A549 treated with dexamethasone at 1 μM for 4 hours (cell line): ENCODE data around the gene ZNF587B. TPM values are rescaled to one million over a fixed set of nuclear protein-coding genes. Genes with fewer than 3 reads are reported as not detected.

Source experiments
- total RNA-seq: library from RNA; stranded (reverse); fragments of 200-300 nt; extraction: Qiagen RNA extraction; gene quantifications from 5 replicates; pipeline ENCODE4 v1.2.3, GENCODE V29; 2022

Gene ZNF587B
- 7.1 to 11.0 TPM (median 9.1 TPM) in 5 replicates for total RNA-seq

GRCh38 chr19:57830071-57830602, at the start of gene ZNF587B:
Gene ZNF587B, plus strand, starts transcription at chr19:57830299. Its CDS starts 230 bp downstream, at chr19:57830529.

GRCh38 chr19:57814505-57815246, 15.4 kb upstream of the ZNF587B start, which contains the start of gene ZNF552:
Gene ZNF552, minus strand, starts transcription at chr19:57814913. Its CDS starts 170 bp downstream, at chr19:57814743.

GRCh38 chr19:57849666-57850473, 19.8 kb downstream of the ZNF587B start, which contains the start of gene ZNF587:
Gene ZNF587, plus strand, starts transcription at chr19:57849859. Its CDS starts 180 bp downstream, at chr19:57850039.

GRCh38 chr19:57888560-57889231, 58.6 kb downstream of the ZNF587B start, which contains the start of gene ZNF814:
Gene ZNF814, minus strand, starts transcription at chr19:57889037. Its CDS starts 235 bp downstream, at chr19:57888802.

Other genes with a start within 250 kb of the ZNF587B start
- gene ZIK1, start 246.2 kb upstream of the ZNF587B start, total RNA-seq = 0.03 to 0.08 TPM in 2 of 5 replicates, not detected in the others
- gene ZNF530, start 230.4 kb upstream of the ZNF587B start, total RNA-seq = 4.3 to 5.1 TPM (median 4.6 TPM) in 5 replicates
- 7.3 to 9.0 TPM (median 8.1 TPM) in 5 replicates for gene ZNF134, start 216.1 kb upstream of the ZNF587B start, total RNA-seq
- gene ZNF211, start 197.1 kb upstream of the ZNF587B start, total RNA-seq = 6.3 to 6.9 TPM (median 6.8 TPM) in 5 replicates
- not detected in 5 replicates for gene ZSCAN4, start 161.4 kb upstream of the ZNF587B start, total RNA-seq
- 4.4 to 6.4 TPM (median 5.4 TPM) in 5 replicates for gene ZNF551, start 148.3 kb upstream of the ZNF587B start, total RNA-seq
- gene ZNF154, start 121.1 kb upstream of the ZNF587B start, total RNA-seq = not detected in 5 replicates
- gene ZNF671, start 102.7 kb upstream of the ZNF587B start, total RNA-seq = 0.88 to 1.1 TPM (median 1.1 TPM) in 5 replicates
- gene ZNF776, start 83.5 kb upstream of the ZNF587B start, total RNA-seq = 5.5 to 6.9 TPM (median 5.6 TPM) in 5 replicates
- 5.6 to 7.2 TPM (median 6.4 TPM) in 5 replicates for gene ZNF586, start 60.6 kb upstream of the ZNF587B start, total RNA-seq
- gene ZNF552, start 15.4 kb upstream of the ZNF587B start, total RNA-seq = 4.9 to 6.3 TPM (median 5.2 TPM) in 5 replicates
- 4.2 to 8.9 TPM (median 7.5 TPM) in 5 replicates for gene ZNF587, start 19.6 kb downstream of the ZNF587B start, total RNA-seq
- gene ZNF814, start 58.7 kb downstream of the ZNF587B start, total RNA-seq = 1.3 to 2.5 TPM (median 1.9 TPM) in 5 replicates
- gene ZNF417, start 86.3 kb downstream of the ZNF587B start, total RNA-seq = 3.1 to 6.2 TPM (median 4.6 TPM) in 5 replicates
- 1.1 to 1.6 TPM (median 1.2 TPM) in 5 replicates for gene ZNF418, start 105.1 kb downstream of the ZNF587B start, total RNA-seq
- gene ZNF256, start 117.4 kb downstream of the ZNF587B start, total RNA-seq = 0.99 to 1.4 TPM (median 1.3 TPM) in 5 replicates
- not detected in 5 replicates for gene C19orf18, start 144.2 kb downstream of the ZNF587B start, total RNA-seq
- 1.3 to 3.8 TPM (median 2.3 TPM) in 5 replicates for gene ZNF606, start 172.5 kb downstream of the ZNF587B start, total RNA-seq
- gene ZSCAN1, start 203.7 kb downstream of the ZNF587B start, total RNA-seq = not detected in 5 replicates
- gene ZNF135, start 229.0 kb downstream of the ZNF587B start, total RNA-seq = not detected in 5 replicates